22Rv1 (cell line): ENCODE results near the gene APBB2.

Experiments
- H3K27ac ChIP-seq: fragments of 450-650 bp; 2 replicates; pipeline ENCODE4 v1.5.1; 2017
- CTCF ChIP-seq: fragments of 450-650 bp; IDR thresholded peaks from 2 replicates; pipeline ENCODE4 v1.5.1; 2017; ENCODE audit warnings: mild to moderate bottlenecking
- ZFX ChIP-seq: fragments of 450-650 bp; IDR thresholded peaks from 2 replicates; pipeline ENCODE4 v1.6.1; 2017; ENCODE audit warnings: antibody characterized with exemption, borderline replicate concordance

The APBB2 gene

GRCh38 chr4:40956721-40957255, 257.6 kb downstream of the APBB2 start:
- no peak for TF ChIP-seq CTCF
- TF ChIP-seq ZFX, result no peak
- H3K27ac ChIP-seq, result no peak overlapping the region

- no peak for TF ChIP-seq ZFX
- TF ChIP-seq CTCF, result no peak
- H3K27ac ChIP-seq, result no peak overlapping the region
Measured at GRCh38 chr4:40954088-40954668, 260.2 kb downstream of the APBB2 start.

GRCh38 chr4:40953283-40954087, 260.9 kb downstream of the APBB2 start:
- TF ChIP-seq ZFX (no peak), CTCF (no peak)
- H3K27ac ChIP-seq, result no peak overlapping the region

- TF ChIP-seq CTCF (no peak), ZFX (no peak)
- no peak overlapping the region for H3K27ac ChIP-seq
Measured at GRCh38 chr4:40952672-40953071, 261.7 kb downstream of the APBB2 start.

GRCh38 chr4:40952217-40952616, 262.1 kb downstream of the APBB2 start:
- H3K27ac ChIP-seq, result no peak overlapping the region
- TF ChIP-seq CTCF (no peak), ZFX (no peak)

GRCh38 chr4:40951026-40951425, 263.3 kb downstream of the APBB2 start:
- no peak overlapping the region for H3K27ac ChIP-seq
- TF ChIP-seq ZFX (no peak), CTCF (no peak)

- no peak for TF ChIP-seq ZFX
- no peak for TF ChIP-seq CTCF
- no peak overlapping the region for H3K27ac ChIP-seq
Measured at GRCh38 chr4:40949358-40950100, 264.8 kb downstream of the APBB2 start.
